CD4-positive, alpha-beta T cell treated with Interleukin-2 at 100 ng/mL for 4 hours (primary cell): ENCODE results near the gene DCANP1.

ENCODE experiments used
- DNase-seq: peaks from one replicate; pipeline ENCODE4 v3.0.0-alpha.2; 2020; ENCODE audit warnings: low spot score

DCANP1 gene

GRCh38 chr5:135456238-135457099 is 9.3 kb upstream of the DCANP1 start:
- DNase-seq: peak; percentile 13

GRCh38 chr5:135455876-135456237 is 8.7 kb upstream of the DCANP1 start:
- DNase-seq: no peak

GRCh38 chr5:135454946-135455345 is 7.8 kb upstream of the DCANP1 start:
- no peak for DNase-seq

GRCh38 chr5:135453613-135454012 is 6.5 kb upstream of the DCANP1 start:
- DNase-seq: no peak

- no peak for DNase-seq
These were observed 5.3 kb upstream of the DCANP1 start, which contains the start of gene TIFAB for GRCh38 chr5:135452321-135453030. Gene TIFAB, minus strand, starts transcription at chr5:135452351. Its CDS starts 2,412 bp downstream, at chr5:135449939.

GRCh38 chr5:135451581-135452320 is 4.6 kb upstream of the DCANP1 start:
- no peak for DNase-seq

GRCh38 chr5:135450952-135451351 is 3.8 kb upstream of the DCANP1 start:
- no peak for DNase-seq

- no peak for DNase-seq
These were observed 3.2 kb upstream of the DCANP1 start for GRCh38 chr5:135450336-135450735.

GRCh38 chr5:135449644-135450043 is 2.5 kb upstream of the DCANP1 start:
- no peak for DNase-seq

- DNase-seq: no peak
These were observed 1.8 kb upstream of the DCANP1 start for GRCh38 chr5:135448791-135449507.

- no peak for DNase-seq
These were observed 1.1 kb upstream of the DCANP1 start for GRCh38 chr5:135448071-135448739.

GRCh38 chr5:135446615-135447014 is 533 bp downstream of the DCANP1 start:
- no peak for DNase-seq

GRCh38 chr5:135446206-135446605 is 942 bp downstream of the DCANP1 start:
- no peak for DNase-seq

- DNase-seq: no peak
These were observed 1.7 kb downstream of the DCANP1 start for GRCh38 chr5:135445306-135445985.

- DNase-seq: no peak
These were observed 2.3 kb downstream of the DCANP1 start for GRCh38 chr5:135444881-135445280.

GRCh38 chr5:135444360-135444759 is 2.8 kb downstream of the DCANP1 start:
- DNase-seq: no peak

GRCh38 chr5:135443161-135443960 is 3.8 kb downstream of the DCANP1 start:
- no peak for DNase-seq

GRCh38 chr5:135442431-135443160 is 4.6 kb downstream of the DCANP1 start:
- no peak for DNase-seq

- no peak for DNase-seq
These were observed 5.2 kb downstream of the DCANP1 start for GRCh38 chr5:135441919-135442318.
